Suprapubic skin (tissue), 4 donors: Measurements from ENCODE around the gene ZNF521. TPM values are rescaled to one million over a fixed set of nuclear protein-coding genes. Genes with fewer than 3 reads are reported as not detected.

Source experiments
- DNase-seq, 2 donors: peaks; one replicate each; pipeline ENCODE4 v3.0.0-alpha.2; 2019; ENCODE audit warnings: low spot score in 2 of 2
- H3K27ac ChIP-seq: fragments of 200-600 bp; sonication (generic); one replicate; pipeline ENCODE4 v1.5.1; 2019
- H3K27me3 ChIP-seq: fragments of 200-600 bp; sonication (generic); one replicate; pipeline ENCODE4 v1.5.1; 2019
- H3K36me3 ChIP-seq: fragments of 200-600 bp; sonication (generic); one replicate; pipeline ENCODE4 v1.5.1; 2019
- H3K4me1 ChIP-seq: fragments of 200-600 bp; sonication (generic); one replicate; pipeline ENCODE4 v1.5.1; 2019
- H3K4me3 ChIP-seq: fragments of 200-600 bp; sonication (generic); one replicate; pipeline ENCODE4 v1.5.1; 2019; ENCODE audit warnings: mild to moderate bottlenecking
- H3K9me3 ChIP-seq: fragments of 200-600 bp; sonication (generic); one replicate; pipeline ENCODE4 v1.5.1; 2019
- EP300 ChIP-seq: sonication (generic); formaldehyde crosslinking; IDR thresholded peaks from one replicate; pipeline ENCODE4 v1.6.1; 2017; ENCODE audit warnings: antibody characterized with exemption
- POLR2A ChIP-seq, 2 donors: fragments of 450-650 bp; IDR thresholded peaks; one replicate each; pipeline ENCODE4 v1.6.1; 2017; ENCODE audit warnings: antibody characterized with exemption in 2 of 2, mild to moderate bottlenecking in 2 of 2, moderate library complexity in 2 of 2
- POLR2AphosphoS5 ChIP-seq, 3 donors: sonication (generic); formaldehyde crosslinking; IDR thresholded peaks; one replicate each; pipeline ENCODE4 v1.6.1; 2017; ENCODE audit warnings: antibody characterized with exemption in 3 of 3
- WGBS: methylation state at CpG from one replicate; pipeline ENCODE4 v1.1.5; 2018; 5-methylcytosine and 5-hydroxymethylcytosine counted together
- total RNA-seq, 4 donors: library from RNA; depleted of rRNA; stranded (reverse); fragments of >200 nt; gene quantifications; one replicate each; pipeline ENCODE4 v1.1.0, GENCODE V29; 2016
- TF ChIP-seq, protein P1 (sequence below), 2 donors: fragments of 200-600 bp in 1 of 2; fragments of 450-650 bp in 1 of 2; sonication (generic) in 1 of 2; IDR thresholded peaks; one replicate each; pipeline ENCODE4 v1.5.1; 2016 to 2019; ENCODE audit warnings: antibody characterized with exemption in 2 of 2, mild to moderate bottlenecking in 1 of 2, moderate library complexity in 1 of 2

Gene ZNF521
- total RNA-seq, 4 donors from 2014 or later, result 6.4 to 13.2 (median 10.1) TPM

- no peak for DNase-seq
- WGBS, result 39% methylated on average over 3 of the region's 3 CpGs
- peaks cover 2% of the 10 kb centered on the region for H3K4me1 ChIP-seq
- TF ChIP-seq EP300 (no peak), POLR2A (IDR thresholded peaks at IDR 0.05) (no peak)
- no peak overlapping the region for H3K4me3 ChIP-seq
- no peak overlapping the region for H3K27ac ChIP-seq
- no peaks in the 10 kb centered on the region for H3K36me3 ChIP-seq
- H3K27me3 ChIP-seq, result no peaks in the 10 kb centered on the region
- no peaks in the 10 kb centered on the region for H3K9me3 ChIP-seq
These were observed 13.3 kb upstream of the ZNF521 start for GRCh38 chr18:25365242-25365641.

- Histone ChIP-seq H3K9me3 (no peaks in the 10 kb centered on the region), H3K27me3 (no peaks in the 10 kb centered on the region), H3K36me3 (no peaks in the 10 kb centered on the region), H3K4me1 (peaks cover 2% of the 10 kb centered on the region), H3K27ac (no peak overlapping the region), H3K4me3 (no peak overlapping the region)
- TF ChIP-seq POLR2A (IDR thresholded peaks at IDR 0.05) (no peak), EP300 (no peak), POLR2AphosphoS5 (IDR thresholded peaks at IDR 0.05) (no peak)
- TF ChIP-seq, protein P1, sequence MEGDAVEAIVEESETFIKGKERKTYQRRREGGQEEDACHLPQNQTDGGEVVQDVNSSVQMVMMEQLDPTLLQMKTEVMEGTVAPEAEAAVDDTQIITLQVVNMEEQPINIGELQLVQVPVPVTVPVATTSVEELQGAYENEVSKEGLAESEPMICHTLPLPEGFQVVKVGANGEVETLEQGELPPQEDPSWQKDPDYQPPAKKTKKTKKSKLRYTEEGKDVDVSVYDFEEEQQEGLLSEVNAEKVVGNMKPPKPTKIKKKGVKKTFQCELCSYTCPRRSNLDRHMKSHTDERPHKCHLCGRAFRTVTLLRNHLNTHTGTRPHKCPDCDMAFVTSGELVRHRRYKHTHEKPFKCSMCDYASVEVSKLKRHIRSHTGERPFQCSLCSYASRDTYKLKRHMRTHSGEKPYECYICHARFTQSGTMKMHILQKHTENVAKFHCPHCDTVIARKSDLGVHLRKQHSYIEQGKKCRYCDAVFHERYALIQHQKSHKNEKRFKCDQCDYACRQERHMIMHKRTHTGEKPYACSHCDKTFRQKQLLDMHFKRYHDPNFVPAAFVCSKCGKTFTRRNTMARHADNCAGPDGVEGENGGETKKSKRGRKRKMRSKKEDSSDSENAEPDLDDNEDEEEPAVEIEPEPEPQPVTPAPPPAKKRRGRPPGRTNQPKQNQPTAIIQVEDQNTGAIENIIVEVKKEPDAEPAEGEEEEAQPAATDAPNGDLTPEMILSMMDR (IDR thresholded peaks at IDR 0.05), result no peak
- no peak for DNase-seq
These were observed 12.8 kb upstream of the ZNF521 start for GRCh38 chr18:25364732-25365131.

DNA sequence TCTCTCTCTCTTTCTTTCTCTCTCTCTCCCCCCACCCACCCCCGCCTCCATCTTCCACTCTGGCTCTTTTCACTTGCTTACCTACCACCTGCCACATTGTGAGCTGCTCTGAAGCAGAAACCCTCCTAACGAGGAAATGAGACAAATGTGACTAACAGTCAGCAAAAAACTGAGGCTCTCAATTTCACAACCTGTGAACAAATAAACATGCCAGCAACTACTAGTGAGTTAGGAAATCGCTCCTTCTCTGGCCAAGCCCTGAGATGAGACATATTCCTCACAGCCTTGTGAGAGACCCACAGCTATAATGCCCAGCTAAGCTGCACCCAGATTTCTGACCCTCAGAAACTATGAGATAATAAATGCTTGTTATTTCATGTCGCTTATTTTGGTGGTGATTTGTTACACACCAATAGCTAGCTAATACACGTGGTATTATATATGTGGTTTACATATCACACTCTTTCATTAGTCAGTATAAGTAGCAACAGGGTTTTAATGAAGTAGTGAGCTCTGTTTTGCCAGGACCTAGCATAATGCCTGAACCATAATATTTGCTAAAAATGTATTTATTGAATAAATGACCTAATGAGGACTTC lies 8.4 kb upstream of the ZNF521 start:
- no peaks in the 10 kb centered on the region for H3K9me3 ChIP-seq
- no peak overlapping the region for H3K4me3 ChIP-seq
- H3K27ac ChIP-seq, result no peak overlapping the region
- WGBS, result 87% methylated on average over 5 of the region's 5 CpGs
- DNase-seq, result no peak
- H3K4me1 ChIP-seq, result no peaks in the 10 kb centered on the region
- H3K27me3 ChIP-seq, result no peaks in the 10 kb centered on the region
- TF ChIP-seq, protein P1 (IDR thresholded peaks at IDR 0.05), result no peak
- no peak for TF ChIP-seq POLR2A (IDR thresholded peaks at IDR 0.05)
- no peak for TF ChIP-seq EP300
- no peak for TF ChIP-seq POLR2AphosphoS5 (IDR thresholded peaks at IDR 0.05)
- H3K36me3 ChIP-seq, result no peaks in the 10 kb centered on the region

DNA sequence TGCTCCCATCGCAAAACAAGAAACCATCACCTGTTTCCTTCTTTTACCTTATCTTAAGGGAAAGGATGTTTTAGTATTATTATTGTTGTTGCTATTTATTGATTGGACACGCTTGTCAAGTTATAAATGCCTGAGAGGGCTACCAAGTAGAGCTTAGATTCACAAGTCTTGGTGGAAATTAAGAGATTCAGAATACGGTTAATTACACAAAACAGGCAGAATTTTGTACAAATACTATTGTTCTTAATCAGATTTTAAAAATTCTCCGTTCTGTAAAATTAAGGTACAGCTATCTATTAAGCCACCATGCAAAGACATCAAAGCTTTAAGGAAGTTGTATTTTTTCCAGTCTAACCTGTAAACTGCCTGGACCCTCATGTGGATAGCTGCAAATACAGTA lies 1.1 kb upstream of the ZNF521 start:
- WGBS, result 45% methylated on average over 4 of the region's 4 CpGs
- no peak for DNase-seq
- H3K9me3 ChIP-seq, result no peaks in the 10 kb centered on the region
- H3K4me1 ChIP-seq, result peaks cover 33% of the 10 kb centered on the region
- no peaks in the 10 kb centered on the region for H3K36me3 ChIP-seq
- peak overlapping the region; percentile 55 for H3K4me3 ChIP-seq
- TF ChIP-seq, protein P1 (IDR thresholded peaks at IDR 0.05), result no peak
- no peak for TF ChIP-seq POLR2AphosphoS5 (IDR thresholded peaks at IDR 0.05)
- TF ChIP-seq POLR2A (IDR thresholded peaks at IDR 0.05), result no peak
- peaks cover 27% of the 10 kb centered on the region for H3K27me3 ChIP-seq
- no peak overlapping the region for H3K27ac ChIP-seq

DNA sequence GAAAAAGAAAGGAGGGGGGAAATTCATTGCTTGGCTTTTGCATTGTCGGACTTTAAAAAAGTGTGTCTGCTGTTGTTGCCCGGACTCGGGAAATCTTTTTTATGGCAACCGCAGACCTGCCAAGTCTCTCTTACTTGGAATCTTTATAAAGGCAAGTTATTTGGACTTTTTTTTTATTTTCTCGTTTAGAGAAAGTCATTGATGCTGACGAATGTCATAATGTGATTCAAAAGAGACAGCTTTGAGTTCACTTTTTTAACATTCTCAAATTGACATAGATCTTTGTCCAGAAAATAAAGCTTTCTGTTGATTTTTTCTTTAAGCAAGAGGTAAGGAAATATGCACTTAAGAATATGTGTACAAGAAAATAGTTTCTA lies 651 bp upstream of the ZNF521 start:
- WGBS, result 1% methylated on average over 6 of the region's 6 CpGs
- peak overlapping the region; percentile 56 for H3K27ac ChIP-seq
- H3K27me3 ChIP-seq, result peaks cover 30% of the 10 kb centered on the region
- H3K4me1 ChIP-seq, result peaks cover 33% of the 10 kb centered on the region
- peak overlapping the region; percentile 55 for H3K4me3 ChIP-seq
- no peaks in the 10 kb centered on the region for H3K9me3 ChIP-seq
- TF ChIP-seq EP300, result no peak
- no peak for TF ChIP-seq POLR2A (IDR thresholded peaks at IDR 0.05)
- TF ChIP-seq POLR2AphosphoS5 (IDR thresholded peaks at IDR 0.05), result no peak
- TF ChIP-seq, protein P1 (IDR thresholded peaks at IDR 0.05), result no peak
- no peaks in the 10 kb centered on the region for H3K36me3 ChIP-seq
- no peak for DNase-seq

- Histone ChIP-seq H3K27ac (peak overlapping the region; percentile 96), H3K27me3 (peaks cover 37% of the 10 kb centered on the region), H3K9me3 (no peaks in the 10 kb centered on the region), H3K36me3 (no peaks in the 10 kb centered on the region), H3K4me1 (peaks cover 33% of the 10 kb centered on the region), H3K4me3 (peak overlapping the region; percentile 55)
- no peak for DNase-seq
- TF ChIP-seq, protein P1 (IDR thresholded peaks at IDR 0.05), result no peak
- TF ChIP-seq POLR2A (IDR thresholded peaks at IDR 0.05), result no peak
- no peak for TF ChIP-seq EP300
- no peak for TF ChIP-seq POLR2AphosphoS5 (IDR thresholded peaks at IDR 0.05)
- under 1% methylated on average over 20 of the region's 20 CpGs for WGBS
These were observed 638 bp downstream of the ZNF521 start for GRCh38 chr18:25351280-25351775.
